Mesothelial cell of epicardium (in vitro differentiated cells): ENCODE measurements around the gene GEMIN7. TPM values are rescaled to one million over a fixed set of nuclear protein-coding genes. Genes with fewer than 3 reads are reported as not detected.

Experiments
- DNase-seq, 2 experiments: peaks; one replicate each; pipeline ENCODE4 v3.0.0; 2021; ENCODE audit warnings: low spot score in 2 of 2; ENCODE audit not compliant: unreplicated experiment in 2 of 2
- H3K27ac Mint-ChIP-seq: 2 replicates; pipeline ENCODE4 v1.8.0; 2021; ENCODE audit warnings: mixed read lengths
- H3K27me3 Mint-ChIP-seq: 2 replicates; pipeline ENCODE4 v1.8.0; 2021; ENCODE audit warnings: low read depth, mixed read lengths
- H3K36me3 Mint-ChIP-seq: 2 replicates; pipeline ENCODE4 v1.8.0; 2021; ENCODE audit warnings: mixed read lengths
- H3K4me1 Mint-ChIP-seq: 2 replicates; pipeline ENCODE4 v1.8.0; 2021; ENCODE audit warnings: mixed read lengths
- H3K4me3 Mint-ChIP-seq: 2 replicates; pipeline ENCODE4 v1.8.0; 2021; ENCODE audit warnings: mild to moderate bottlenecking, moderate library complexity, mixed read lengths
- H3K9me3 Mint-ChIP-seq: 2 replicates; pipeline ENCODE4 v1.8.0; 2021; ENCODE audit warnings: mixed read lengths
- CTCF ChIP-seq: fragments of 200-600 bp; sonication (generic); IDR thresholded peaks from one replicate; pipeline ENCODE4 v1.5.0; 2021; ENCODE audit warnings: antibody characterized with exemption; ENCODE audit not compliant: unreplicated experiment
- total RNA-seq: library from RNA; stranded (reverse); gene quantifications from 3 replicates; pipeline ENCODE4 v1.2.1, GENCODE V29; 2021

Gene GEMIN7
- total RNA-seq, 1 donor from 2014 or later, result 27.5 TPM

GRCh38 chr19:45071545-45071938 lies 7.5 kb upstream of the GEMIN7 start:
- Mint-ChIP-seq H3K4me3 (no peak overlapping the region), H3K9me3 (no peaks in the 10 kb centered on the region), H3K27ac (no peak overlapping the region), H3K36me3 (peaks cover 7% of the 10 kb centered on the region), H3K27me3 (peaks cover 12% of the 10 kb centered on the region), H3K4me1 (peaks cover 1% of the 10 kb centered on the region)
- no peak for DNase-seq
- TF ChIP-seq CTCF, result no peak

GRCh38 chr19:45071969-45072790 lies 6.9 kb upstream of the GEMIN7 start:
- DNase-seq, result no peak
- Mint-ChIP-seq H3K4me1 (peaks cover 6% of the 10 kb centered on the region), H3K27me3 (peaks cover 19% of the 10 kb centered on the region), H3K9me3 (no peaks in the 10 kb centered on the region), H3K27ac (no peak overlapping the region), H3K36me3 (peaks cover 7% of the 10 kb centered on the region), H3K4me3 (no peak overlapping the region)
- TF ChIP-seq CTCF, result no peak

- Mint-ChIP-seq H3K4me3 (peak overlapping the region; percentile 14), H3K36me3 (peaks cover 2% of the 10 kb centered on the region), H3K27ac (no peak overlapping the region), H3K4me1 (peaks cover 11% of the 10 kb centered on the region), H3K27me3 (peaks cover 22% of the 10 kb centered on the region), H3K9me3 (no peaks in the 10 kb centered on the region)
- no peak for TF ChIP-seq CTCF
- no peak for DNase-seq
Observed at GRCh38 chr19:45074744-45075300, 4.2 kb upstream of the GEMIN7 start.

GRCh38 chr19:45075301-45076028 lies 3.6 kb upstream of the GEMIN7 start:
- Mint-ChIP-seq H3K4me1 (peaks cover 17% of the 10 kb centered on the region), H3K36me3 (peaks cover 2% of the 10 kb centered on the region), H3K4me3 (peak overlapping the region; percentile 54), H3K27ac (no peak overlapping the region), H3K9me3 (no peaks in the 10 kb centered on the region), H3K27me3 (peaks cover 22% of the 10 kb centered on the region)
- no peak for DNase-seq
- TF ChIP-seq CTCF, result no peak

GRCh38 chr19:45076029-45076850 lies 2.8 kb upstream of the GEMIN7 start, which contains the start of gene ZNF296:
ZNF296 (minus strand) TSS chr19:45076478; CDS start chr19:45076373, 105 bp downstream.
- Mint-ChIP-seq H3K27me3 (peaks cover 22% of the 10 kb centered on the region), H3K27ac (no peak within 1 kb of the TSS), H3K9me3 (no peaks in the 10 kb centered on the region), H3K36me3 (no peaks in the 10 kb centered on the region), H3K4me3 (peak within 1 kb of the TSS; percentile 54), H3K4me1 (peaks cover 20% of the 10 kb centered on the region)
- TF ChIP-seq CTCF, result no peak
- peak in 1 of 2 experiments; percentile 59 for DNase-seq
